ACC112 (cell line): ENCODE measurements around the gene GEMIN8.

Source experiments
- H2AFZ ChIP-seq: fragments of 200-600 bp; sonication (generic); one replicate; pipeline ENCODE4 v1.6.0; 2017; ENCODE audit warnings: antibody characterized with exemption, low read length; ENCODE audit not compliant: unreplicated experiment
- H3K27ac ChIP-seq: fragments of 200-600 bp; sonication (generic); 2 replicates; pipeline ENCODE4 v1.5.1; 2014; ENCODE audit warnings: low read depth, mild to moderate bottlenecking, antibody characterized with exemption, low read length, moderate library complexity
- H3K27me3 ChIP-seq: fragments of 200-600 bp; sonication (generic); 2 replicates; pipeline ENCODE4 v1.6.1; 2014; ENCODE audit warnings: mild to moderate bottlenecking, antibody characterized with exemption, low read length, moderate library complexity, mixed read lengths; ENCODE audit not compliant: insufficient read depth
- H3K36me3 ChIP-seq: fragments of 200-600 bp; sonication (generic); 2 replicates; pipeline ENCODE4 v1.6.1; 2016; ENCODE audit warnings: mild to moderate bottlenecking, antibody characterized with exemption, low read length, moderate library complexity, mixed read lengths; ENCODE audit not compliant: insufficient read depth
- H3K4me1 ChIP-seq: fragments of 200-600 bp; sonication (generic); one replicate; pipeline ENCODE4 v1.6.1; 2016; ENCODE audit warnings: low read length, mixed read lengths; ENCODE audit not compliant: insufficient read depth, unreplicated experiment, control insufficient read depth
- H3K4me3 ChIP-seq: fragments of 200-600 bp; sonication (generic); 2 replicates; pipeline ENCODE4 v1.5.1; 2014; ENCODE audit warnings: mild to moderate bottlenecking, low read depth, low read length
- H3K79me2 ChIP-seq: fragments of 200-600 bp; sonication (generic); one replicate; pipeline ENCODE4 v1.6.0; 2016; ENCODE audit warnings: low read length; ENCODE audit not compliant: control insufficient read depth, unreplicated experiment, insufficient read depth

GEMIN8 gene

DNA sequence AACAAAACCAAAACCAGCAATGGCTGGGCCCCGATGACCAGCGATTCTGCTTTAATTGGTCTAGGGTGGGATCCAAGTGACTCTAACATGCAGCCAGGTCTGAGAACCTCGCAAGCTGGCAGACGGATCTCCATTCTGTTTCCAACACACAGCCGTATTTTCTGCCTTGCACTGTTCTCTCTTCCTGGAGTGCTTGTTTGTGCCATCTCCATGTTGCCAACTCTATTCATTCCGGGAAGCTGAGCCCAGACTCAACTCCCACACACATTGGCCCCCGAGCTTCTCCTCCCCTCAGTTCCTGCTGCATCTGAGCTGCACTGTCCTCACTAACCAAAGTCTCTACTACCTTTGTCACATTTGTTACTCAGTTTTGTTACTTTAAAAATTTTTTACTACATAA is 35.6 kb downstream of the GEMIN8 start:
- Histone ChIP-seq H3K36me3 (no peaks in the 10 kb centered on the region), H2AFZ (no peak overlapping the region), H3K79me2 (no peaks in the 10 kb centered on the region), H3K27me3 (no peaks in the 10 kb centered on the region), H3K4me1 (peaks cover 2% of the 10 kb centered on the region), H3K4me3 (no peak overlapping the region), H3K27ac (no peak overlapping the region)

DNA sequence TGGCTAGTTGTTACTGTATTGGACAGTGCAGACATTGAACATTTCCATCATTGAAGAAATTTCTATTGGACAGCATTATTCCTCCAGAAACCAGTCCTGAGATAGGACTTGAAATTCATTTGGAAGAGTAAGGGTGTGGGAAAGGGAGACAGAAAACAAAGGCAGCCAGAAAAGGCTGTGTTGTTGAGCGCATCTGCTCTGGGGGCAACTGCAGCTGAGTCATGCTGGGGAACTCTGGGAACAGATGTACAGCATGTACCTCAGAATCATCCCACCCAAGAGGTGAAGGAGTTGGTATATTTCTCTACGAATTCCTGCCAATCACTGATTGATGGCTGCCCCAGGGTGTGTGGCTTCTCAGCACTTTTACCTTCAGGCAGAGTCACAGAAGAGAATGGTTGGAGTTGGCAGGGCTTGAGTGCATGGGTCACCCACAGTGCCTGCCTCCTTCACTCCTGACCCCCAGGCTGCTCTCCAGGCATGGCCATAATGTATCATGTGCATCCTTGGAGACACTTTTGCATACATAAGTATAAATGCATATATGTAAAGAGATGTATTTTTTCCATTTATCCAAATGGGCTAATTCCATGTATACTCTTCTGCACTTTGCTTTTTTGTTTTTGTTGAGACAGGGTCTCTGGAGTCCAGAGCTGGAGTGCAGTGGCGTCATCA is 39.4 kb downstream of the GEMIN8 start:
- H3K27me3 ChIP-seq = no peaks in the 10 kb centered on the region
- no peaks in the 10 kb centered on the region for H3K79me2 ChIP-seq
- no peaks in the 10 kb centered on the region for H3K36me3 ChIP-seq
- no peak overlapping the region for H2AFZ ChIP-seq
- peaks cover 2% of the 10 kb centered on the region for H3K4me1 ChIP-seq
- H3K27ac ChIP-seq = no peak overlapping the region
- H3K4me3 ChIP-seq = no peak overlapping the region

GRCh38 chrX:13985697-13986435 is 43.8 kb downstream of the GEMIN8 start:
- no peaks in the 10 kb centered on the region for H3K36me3 ChIP-seq
- no peak overlapping the region for H3K4me3 ChIP-seq
- H3K4me1 ChIP-seq = no peaks in the 10 kb centered on the region
- H3K27ac ChIP-seq = no peak overlapping the region
- no peaks in the 10 kb centered on the region for H3K79me2 ChIP-seq
- H3K27me3 ChIP-seq = no peaks in the 10 kb centered on the region
- no peak overlapping the region for H2AFZ ChIP-seq

GRCh38 chrX:13983734-13984133 is 46.0 kb downstream of the GEMIN8 start:
- no peak overlapping the region for H3K4me3 ChIP-seq
- H3K27ac ChIP-seq = no peak overlapping the region
- no peak overlapping the region for H2AFZ ChIP-seq
- no peaks in the 10 kb centered on the region for H3K27me3 ChIP-seq
- H3K36me3 ChIP-seq = no peaks in the 10 kb centered on the region
- H3K79me2 ChIP-seq = no peaks in the 10 kb centered on the region
- H3K4me1 ChIP-seq = no peaks in the 10 kb centered on the region

DNA sequence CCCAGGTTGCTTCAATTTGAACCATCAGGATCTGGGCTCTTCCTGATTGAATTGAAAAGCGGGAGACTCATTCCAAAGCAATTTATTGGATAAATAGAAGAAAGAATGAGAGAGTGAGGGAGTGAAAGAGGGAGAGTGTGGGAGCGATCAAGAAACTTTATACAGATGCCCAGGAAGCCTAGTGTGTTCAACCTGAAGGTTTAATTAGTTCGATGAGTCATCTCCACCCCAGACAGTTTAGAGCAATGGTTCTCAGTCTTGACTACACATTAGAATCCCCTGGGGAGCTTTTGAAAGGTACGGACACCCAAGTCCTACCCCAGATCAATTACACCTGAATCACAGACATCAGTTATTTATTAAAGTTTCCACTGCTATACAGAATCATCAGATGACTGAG is 61.5 kb downstream of the GEMIN8 start:
- Histone ChIP-seq H3K27ac (no peak overlapping the region), H3K27me3 (no peaks in the 10 kb centered on the region), H3K36me3 (no peaks in the 10 kb centered on the region), H3K4me1 (no peaks in the 10 kb centered on the region), H3K79me2 (no peaks in the 10 kb centered on the region), H2AFZ (no peak overlapping the region), H3K4me3 (no peak overlapping the region)

DNA sequence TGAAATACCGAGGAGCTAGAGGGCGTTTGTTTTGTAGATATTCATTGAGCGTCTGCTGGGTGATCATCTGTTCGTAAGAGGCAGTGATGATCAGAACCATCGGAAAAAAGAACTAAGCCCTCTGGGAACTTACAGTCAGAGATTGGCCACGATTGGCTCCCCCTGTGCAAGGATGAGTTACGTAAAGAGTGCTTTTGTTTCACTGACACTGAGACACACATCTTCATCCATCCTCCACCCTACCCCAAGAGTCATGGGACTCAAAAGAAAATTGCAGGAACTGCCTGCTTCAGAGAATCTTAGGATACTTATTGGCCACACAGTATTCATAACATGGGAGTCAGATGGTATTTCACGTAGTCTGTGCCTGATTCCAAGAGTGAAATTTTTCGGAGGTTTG is 62.1 kb downstream of the GEMIN8 start:
- H3K4me3 ChIP-seq = no peak overlapping the region

DNA sequence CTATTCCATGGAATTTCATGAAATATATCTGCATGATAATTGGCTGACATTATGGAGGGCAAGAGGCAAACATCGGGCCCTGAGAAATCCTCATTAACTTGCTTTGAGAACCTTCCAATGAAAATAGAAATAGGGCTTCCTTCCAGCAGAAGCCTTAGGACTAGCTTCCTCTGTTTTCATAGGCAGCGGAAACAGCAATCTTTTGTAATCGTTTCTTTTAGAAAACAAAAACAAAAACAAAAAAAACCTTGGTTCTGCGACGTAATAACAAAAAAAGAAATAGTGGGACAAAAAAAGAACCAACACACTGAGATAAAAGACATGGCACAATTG is 62.9 kb downstream of the GEMIN8 start:
- no peak overlapping the region for H3K27ac ChIP-seq
- no peaks in the 10 kb centered on the region for H3K36me3 ChIP-seq
- H2AFZ ChIP-seq = no peak overlapping the region
- H3K79me2 ChIP-seq = no peaks in the 10 kb centered on the region
- H3K27me3 ChIP-seq = no peaks in the 10 kb centered on the region
- no peaks in the 10 kb centered on the region for H3K4me1 ChIP-seq
- no peak overlapping the region for H3K4me3 ChIP-seq

More for the DNA sequence above, 62.1 kb downstream of the GEMIN8 start:
- no peak overlapping the region for H3K27ac ChIP-seq
- H3K36me3 ChIP-seq = no peaks in the 10 kb centered on the region
- H3K79me2 ChIP-seq = no peaks in the 10 kb centered on the region
- H3K27me3 ChIP-seq = no peaks in the 10 kb centered on the region
- H3K4me1 ChIP-seq = no peaks in the 10 kb centered on the region
- no peak overlapping the region for H2AFZ ChIP-seq

DNA sequence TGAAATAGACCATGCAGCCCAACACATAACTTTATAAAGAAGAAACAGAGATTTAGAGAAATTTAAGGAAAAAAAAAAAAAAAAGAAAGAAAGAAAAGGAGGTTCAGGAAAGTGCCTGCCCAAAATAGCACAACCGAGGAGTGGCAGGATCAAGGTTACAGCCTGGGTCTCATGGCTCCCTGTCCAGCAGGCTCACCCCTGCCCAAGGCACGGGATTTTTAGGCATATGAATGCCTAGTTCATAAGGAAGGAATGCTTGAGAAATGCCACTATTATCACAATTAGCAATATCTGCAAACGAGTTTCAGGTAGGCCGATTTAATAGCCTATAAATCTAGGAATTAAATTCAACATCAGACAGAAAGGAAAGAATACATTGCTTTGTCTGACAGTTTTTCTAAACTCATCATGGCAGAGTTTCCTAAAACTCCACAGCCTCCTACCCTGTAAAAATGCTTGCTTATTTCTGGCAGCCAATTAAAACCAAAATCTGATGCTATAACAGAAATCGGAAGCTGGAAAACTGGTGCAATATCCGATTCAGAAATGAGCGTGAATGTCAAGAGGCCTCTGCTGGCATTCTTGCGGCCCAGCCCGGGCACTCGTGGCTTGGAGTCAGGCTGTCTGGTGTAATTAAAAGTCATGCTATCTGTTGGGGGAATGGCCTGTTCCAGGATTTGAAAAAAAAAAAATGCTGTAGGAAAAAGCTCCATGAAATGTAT is 63.5 kb downstream of the GEMIN8 start:
- Histone ChIP-seq H3K4me3 (no peak overlapping the region), H3K4me1 (no peaks in the 10 kb centered on the region), H3K27ac (no peak overlapping the region)

GRCh38 chrX:13965531-13965930 is 64.2 kb downstream of the GEMIN8 start:
- Histone ChIP-seq H3K36me3 (no peaks in the 10 kb centered on the region), H3K27ac (no peak overlapping the region), H3K4me3 (no peak overlapping the region), H3K4me1 (no peaks in the 10 kb centered on the region), H2AFZ (no peak overlapping the region), H3K27me3 (no peaks in the 10 kb centered on the region), H3K79me2 (no peaks in the 10 kb centered on the region)

More for the DNA sequence above, 63.5 kb downstream of the GEMIN8 start:
- no peaks in the 10 kb centered on the region for H3K36me3 ChIP-seq
- H3K79me2 ChIP-seq = no peaks in the 10 kb centered on the region
- no peak overlapping the region for H2AFZ ChIP-seq
- no peaks in the 10 kb centered on the region for H3K27me3 ChIP-seq

DNA sequence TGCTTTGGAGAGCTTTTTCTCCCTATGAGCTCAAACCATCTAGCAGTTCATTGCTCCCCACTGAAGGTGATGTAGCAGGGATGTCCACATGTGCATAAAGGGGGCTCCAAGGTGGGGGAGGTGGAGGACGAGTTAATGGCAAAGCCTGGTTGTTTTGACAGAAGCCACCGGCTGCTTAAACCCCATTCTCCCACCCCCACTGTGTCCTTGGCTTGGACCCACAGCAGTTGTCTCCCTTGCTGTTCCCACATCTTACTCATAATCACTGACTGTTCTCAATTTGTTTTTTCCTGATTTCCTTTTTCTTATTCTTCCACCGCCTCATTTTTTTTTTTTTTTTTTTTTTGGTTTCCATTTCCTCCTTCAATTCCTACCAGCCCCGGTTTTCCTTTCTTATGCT is 72.7 kb downstream of the GEMIN8 start:
- Histone ChIP-seq H3K27ac (no peak overlapping the region), H3K36me3 (no peaks in the 10 kb centered on the region), H3K27me3 (peaks cover 30% of the 10 kb centered on the region; the same call in 1 of the 2 replicates), H3K4me3 (no peak overlapping the region), H3K79me2 (no peaks in the 10 kb centered on the region), H3K4me1 (no peaks in the 10 kb centered on the region), H2AFZ (no peak overlapping the region)
